Measurements from ENCODE around the gene EFS.
"Not testable (repeated sequence)": the region's sequence is repeated elsewhere in the genome, so short reads cannot be mapped to it uniquely, and the experiment has no call there.

EFS gene

GRCh38 chr14:23365036-23365731 lies at the start of gene EFS:
Gene EFS, minus strand, starts transcription at chr14:23365172. Its CDS starts 147 bp downstream, at chr14:23365025.
- DNase-seq (ENCODE audit: low read depth) = no peak

GRCh38 chr14:23414254-23414653 lies 49.3 kb upstream of the EFS start:
- no peak for DNase-seq (ENCODE audit: low read depth)

- DNase-seq (ENCODE audit: low read depth) = no peak
Measured at GRCh38 chr14:23413681-23414080, 48.7 kb upstream of the EFS start.

GRCh38 chr14:23411563-23412525 lies 46.9 kb upstream of the EFS start:
- no peak for DNase-seq (ENCODE audit: low read depth)

- DNase-seq (ENCODE audit: low read depth) = no peak
Measured at GRCh38 chr14:23409966-23410635, 45.1 kb upstream of the EFS start.

- no peak for DNase-seq (ENCODE audit: low read depth)
Measured at GRCh38 chr14:23409475-23409874, 44.5 kb upstream of the EFS start.

GRCh38 chr14:23408307-23408630 lies 43.3 kb upstream of the EFS start:
- DNase-seq (ENCODE audit: low read depth) = no peak

- no peak for DNase-seq (ENCODE audit: low read depth)
Measured at GRCh38 chr14:23407516-23408306, 42.7 kb upstream of the EFS start, which contains the start of gene MYH6. Gene MYH6, minus strand, starts transcription at chr14:23408273. Its CDS starts 1,050 bp downstream, at chr14:23407223.

GRCh38 chr14:23406725-23407355 lies 41.9 kb upstream of the EFS start:
- no peak for DNase-seq (ENCODE audit: low read depth)

GRCh38 chr14:23406244-23406643 lies 41.3 kb upstream of the EFS start:
- DNase-seq (ENCODE audit: low read depth) = no peak

GRCh38 chr14:23405516-23406025 lies 40.6 kb upstream of the EFS start:
- DNase-seq (ENCODE audit: low read depth) = no peak

- DNase-seq (ENCODE audit: low read depth) = no peak
Measured at GRCh38 chr14:23405096-23405495, 40.1 kb upstream of the EFS start.

- DNase-seq (ENCODE audit: low read depth) = no peak
Measured at GRCh38 chr14:23404331-23404900, 39.4 kb upstream of the EFS start.

GRCh38 chr14:23403908-23404307 lies 38.9 kb upstream of the EFS start:
- no peak for DNase-seq (ENCODE audit: low read depth)

GRCh38 chr14:23403139-23403438 lies 38.1 kb upstream of the EFS start:
- DNase-seq (ENCODE audit: low read depth) = no peak

GRCh38 chr14:23402296-23403138 lies 37.5 kb upstream of the EFS start:
- no peak for DNase-seq (ENCODE audit: low read depth)

- DNase-seq (ENCODE audit: low read depth) = no peak
Measured at GRCh38 chr14:23401291-23401690, 36.3 kb upstream of the EFS start.

- DNase-seq (ENCODE audit: low read depth) = not testable (repeated sequence)
Measured at GRCh38 chr14:23400496-23401149, 35.7 kb upstream of the EFS start.

GRCh38 chr14:23399591-23399990 lies 34.6 kb upstream of the EFS start:
- no peak for DNase-seq (ENCODE audit: low read depth)

Measured in activated gamma-delta T cell treated with anti-CD3 and anti-CD28 coated beads, Interleukin-2, amount 50 U/mL, for 16 hours (primary cell).